ENCODE measurements around the gene SEPTIN10.

Gene SEPTIN10

DNA sequence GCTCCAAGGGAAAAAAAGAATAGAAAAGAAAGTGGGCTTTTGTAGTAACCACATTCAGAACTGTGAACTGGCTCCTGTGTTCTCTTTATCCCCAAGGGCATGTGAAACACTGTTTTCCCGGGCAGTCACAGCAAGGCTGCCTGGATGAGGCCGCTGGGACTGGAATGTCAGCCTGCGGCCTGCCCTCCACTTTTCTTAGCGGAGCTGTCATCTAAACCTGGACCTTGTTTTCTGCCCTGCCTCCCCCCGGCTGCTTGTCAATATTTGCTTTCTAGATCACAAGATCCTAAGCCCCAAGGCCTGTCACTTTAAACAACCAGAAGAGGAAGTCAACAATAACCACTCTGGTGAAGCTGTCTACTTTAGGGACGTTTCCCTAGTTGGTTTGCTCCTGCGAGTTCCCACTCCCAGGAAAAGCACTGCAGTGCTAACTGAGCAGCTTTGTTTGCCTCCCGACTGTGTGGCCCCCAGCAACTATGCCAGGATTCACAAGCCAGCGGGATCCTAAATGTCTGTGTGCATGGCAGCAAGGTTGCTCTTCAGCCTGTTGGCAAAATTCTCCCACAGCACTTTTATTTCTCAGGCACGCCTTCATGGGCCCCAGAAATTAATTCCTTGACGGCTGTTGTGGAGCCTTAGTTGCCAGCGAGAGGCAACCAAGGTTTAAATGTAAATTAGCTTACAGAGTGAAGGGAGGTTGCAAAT is 31.0 kb upstream of the SEPTIN10 start:
- TF ChIP-seq GATA2 (IDR thresholded peaks at IDR 0.05; ENCODE audit: low read depth, low read length) (no peak), GATA3 (IDR thresholded peaks at IDR 0.05; ENCODE audit: low read depth, low read length) (no peak)

DNA sequence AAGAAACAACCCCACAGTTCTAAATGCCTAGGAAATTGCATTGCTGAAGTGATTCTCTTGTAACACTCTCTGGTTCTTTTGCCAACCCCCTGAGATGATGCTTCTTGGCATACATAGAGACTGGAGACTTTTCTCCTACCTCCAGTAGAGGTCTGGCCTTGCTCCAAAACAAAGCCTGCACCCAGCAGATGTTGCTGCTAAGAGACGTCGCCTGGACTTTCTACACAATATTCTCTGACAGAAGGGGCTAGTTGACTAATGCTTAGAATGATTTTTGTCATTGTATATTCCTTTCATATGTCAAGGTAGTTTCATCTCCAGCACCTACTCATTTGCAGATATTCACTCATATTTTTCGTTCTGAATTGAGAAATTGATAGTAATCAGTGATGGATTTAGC is 25.0 kb upstream of the SEPTIN10 start:
- TF ChIP-seq GATA3 (IDR thresholded peaks at IDR 0.05; ENCODE audit: low read depth, low read length) (no peak), GATA2 (IDR thresholded peaks at IDR 0.05; ENCODE audit: low read depth, low read length) (no peak)

DNA sequence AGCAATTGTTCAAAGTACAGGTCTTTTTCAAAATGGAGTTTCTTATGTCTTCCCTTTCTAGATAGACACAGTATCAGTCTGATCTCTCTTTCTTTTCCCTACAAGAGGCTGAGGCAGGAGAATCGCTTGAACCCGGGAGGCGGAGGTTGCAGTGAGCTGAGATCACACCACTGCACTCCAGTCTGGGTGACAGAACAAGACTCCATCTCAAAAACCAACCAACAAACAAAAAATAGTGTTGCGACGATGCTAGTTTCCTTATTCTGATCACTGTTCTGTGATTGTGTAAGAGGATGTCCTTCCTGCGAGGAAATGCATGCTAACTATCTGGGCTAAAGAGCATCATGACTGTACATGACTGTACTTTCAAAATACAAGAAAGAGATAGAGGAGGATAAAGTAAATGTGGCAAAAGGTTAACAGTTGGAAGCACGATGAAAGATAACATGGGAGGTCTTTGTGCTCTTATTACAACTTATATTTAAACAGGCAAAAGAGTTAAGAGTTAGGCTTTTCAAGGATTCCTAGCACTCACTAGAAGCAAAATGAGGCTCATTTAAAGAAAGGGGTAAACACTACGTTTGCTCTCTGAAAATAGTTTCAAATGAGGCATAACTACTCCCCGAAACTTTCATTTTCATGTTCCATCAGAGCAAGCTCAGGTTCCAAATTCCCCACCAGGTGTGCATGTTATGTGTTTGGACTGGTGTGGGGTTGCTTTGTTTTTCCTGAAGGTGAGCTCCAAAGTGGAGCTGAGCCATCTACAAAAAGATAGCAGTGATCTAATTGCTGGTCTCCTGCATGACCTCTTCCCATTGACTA is 24.2 kb upstream of the SEPTIN10 start:
- no peak for TF ChIP-seq GATA2 (IDR thresholded peaks at IDR 0.05; ENCODE audit: low read depth, low read length)

- TF ChIP-seq GATA3 (IDR thresholded peaks at IDR 0.05; ENCODE audit: low read depth, low read length) = no peak
- TF ChIP-seq GATA2 (IDR thresholded peaks at IDR 0.05; ENCODE audit: low read depth, low read length) = no peak
These were observed 22.6 kb upstream of the SEPTIN10 start for GRCh38 chr2:109636317-109636716.

- no peak for TF ChIP-seq GATA2 (IDR thresholded peaks at IDR 0.05; ENCODE audit: low read depth, low read length)
- no peak for TF ChIP-seq GATA3 (IDR thresholded peaks at IDR 0.05; ENCODE audit: low read depth, low read length)
These were observed 21.9 kb upstream of the SEPTIN10 start for GRCh38 chr2:109635426-109636304.

DNA sequence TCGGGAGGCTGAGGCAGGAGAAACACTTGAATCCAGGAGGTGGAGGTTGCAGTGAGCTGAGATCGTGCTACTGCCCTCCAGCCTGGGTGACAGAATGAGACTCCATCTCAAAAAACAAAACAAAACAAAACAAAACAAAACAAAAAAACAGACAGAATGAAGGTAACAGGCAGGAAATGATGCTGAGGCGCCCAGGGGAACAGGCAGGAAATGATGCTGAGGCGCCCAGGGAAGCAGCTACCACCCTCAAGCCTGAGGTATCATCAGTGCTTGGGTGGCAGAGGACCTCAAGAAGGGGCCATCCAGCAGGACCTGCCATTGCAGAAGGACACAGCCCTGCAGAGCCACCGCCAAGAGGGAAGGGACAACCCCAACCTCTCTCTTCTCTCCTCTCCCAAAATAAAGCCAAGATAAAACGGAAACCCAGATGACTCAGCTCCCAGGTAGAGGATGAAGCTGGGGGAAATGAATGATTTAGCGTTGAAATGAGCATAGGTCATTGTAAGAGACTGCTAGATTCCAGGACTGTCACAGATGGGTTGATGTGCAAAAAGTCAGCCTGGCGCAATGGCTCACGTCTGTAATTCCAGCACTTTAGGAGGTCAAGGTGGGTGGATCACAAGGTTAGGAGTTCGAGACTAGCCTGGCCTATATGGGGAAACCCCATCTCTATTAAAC is 19.7 kb upstream of the SEPTIN10 start:
- TF ChIP-seq GATA3 (IDR thresholded peaks at IDR 0.05; ENCODE audit: low read depth, low read length) (no peak), GATA2 (IDR thresholded peaks at IDR 0.05; ENCODE audit: low read depth, low read length) (no peak)

DNA sequence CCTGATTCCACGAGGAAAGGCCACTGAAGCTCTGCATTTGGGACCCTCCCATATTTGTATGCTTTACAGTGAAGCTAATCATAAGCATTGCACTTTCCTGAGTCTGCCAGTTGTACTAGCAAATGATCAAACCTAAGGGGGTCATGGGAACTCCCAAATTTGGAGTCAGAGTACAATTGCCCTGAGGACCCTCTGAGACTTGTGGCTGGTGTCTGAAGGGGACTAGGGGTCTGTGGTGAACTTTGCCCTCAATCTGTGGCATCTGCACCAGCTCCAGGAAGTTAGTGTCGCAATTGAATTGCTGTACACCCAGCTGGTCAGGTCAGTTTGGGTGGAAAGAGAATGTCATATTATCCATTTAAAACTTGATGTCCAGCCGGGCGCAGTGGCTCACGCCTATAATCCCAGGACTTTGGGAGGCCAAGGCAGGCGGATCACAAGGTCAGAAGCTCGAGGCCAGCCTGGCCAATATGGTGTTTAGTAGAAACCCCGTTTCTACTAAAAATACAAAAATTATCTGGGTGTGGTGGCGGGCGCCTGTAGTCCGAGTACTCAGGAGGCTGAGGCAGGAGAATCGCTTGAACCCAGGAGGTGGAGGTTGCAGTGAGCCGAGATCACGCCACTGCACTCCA is 18.5 kb upstream of the SEPTIN10 start:
- TF ChIP-seq GATA2 (IDR thresholded peaks at IDR 0.05; ENCODE audit: low read depth, low read length) = no peak
- no peak for TF ChIP-seq GATA3 (IDR thresholded peaks at IDR 0.05; ENCODE audit: low read depth, low read length)

GRCh38 chr2:109631741-109632140 is 18.0 kb upstream of the SEPTIN10 start:
- TF ChIP-seq GATA3 (IDR thresholded peaks at IDR 0.05; ENCODE audit: low read depth, low read length) = no peak
- no peak for TF ChIP-seq GATA2 (IDR thresholded peaks at IDR 0.05; ENCODE audit: low read depth, low read length)

DNA sequence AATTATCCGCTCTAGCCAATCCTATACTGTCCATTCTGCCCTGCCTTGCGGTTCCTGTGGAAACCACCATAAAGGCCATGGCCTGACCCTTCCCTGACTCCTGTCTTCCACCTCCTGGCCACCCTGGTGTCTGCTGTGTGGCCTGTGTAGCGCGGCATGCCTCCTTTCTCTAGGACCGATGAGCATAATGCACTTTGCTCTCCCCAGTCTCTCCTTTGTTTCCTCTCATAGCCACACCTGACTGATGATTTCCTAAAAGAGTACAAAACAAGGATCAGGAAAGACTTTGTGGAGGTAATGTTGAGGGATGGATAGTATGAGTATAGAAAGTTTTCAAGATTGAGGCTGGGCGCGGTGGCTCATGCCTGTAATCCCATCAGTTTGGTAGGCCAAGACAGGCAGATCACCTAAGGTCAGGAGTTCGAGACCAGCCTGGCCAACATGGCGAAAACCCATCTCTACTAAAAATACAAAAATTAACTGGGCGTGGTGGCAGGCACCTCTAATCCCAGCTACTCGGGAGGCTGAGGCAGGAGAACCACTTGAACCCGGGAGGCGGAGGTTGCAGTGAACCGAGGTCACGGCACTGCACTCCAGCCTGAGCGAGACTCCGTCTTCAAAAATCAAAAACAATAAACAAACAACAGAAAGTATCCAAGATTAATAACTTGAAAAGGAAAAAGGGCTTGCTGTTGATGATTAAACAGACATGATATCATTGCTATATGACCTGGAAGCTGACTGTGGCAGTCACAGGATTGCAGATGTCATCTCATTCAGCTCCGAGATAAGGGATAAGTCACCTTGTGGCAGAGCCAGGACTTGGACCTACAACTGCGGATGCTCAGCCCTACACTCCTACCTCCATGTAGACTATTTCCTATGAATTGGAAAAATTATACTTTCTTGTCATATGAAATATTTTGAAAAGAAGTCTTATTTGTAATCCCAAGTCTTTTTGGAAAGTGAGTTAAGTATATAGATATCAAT is 17.0 kb upstream of the SEPTIN10 start:
- TF ChIP-seq GATA2 (IDR thresholded peaks at IDR 0.05; ENCODE audit: low read depth, low read length) = no peak
- no peak for TF ChIP-seq GATA3 (IDR thresholded peaks at IDR 0.05; ENCODE audit: low read depth, low read length)

DNA sequence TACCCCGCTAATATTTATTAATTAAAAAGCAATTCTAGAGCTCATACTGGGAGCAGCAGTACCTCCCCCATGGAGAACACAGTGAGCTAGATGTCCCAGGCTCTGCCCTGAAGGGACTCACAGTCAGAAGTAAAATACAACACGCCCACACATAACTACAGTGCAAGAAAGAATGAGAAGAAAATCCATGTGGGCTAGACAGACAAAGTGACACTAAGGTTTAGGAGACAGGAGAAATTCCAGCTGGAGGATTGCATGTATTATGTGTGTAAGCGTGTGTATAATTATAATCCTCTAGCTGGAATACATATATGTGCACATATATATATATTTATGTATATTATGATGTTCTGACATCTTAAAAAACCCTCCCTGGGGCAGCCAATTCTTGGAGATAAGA is 16.1 kb upstream of the SEPTIN10 start:
- no peak for TF ChIP-seq GATA2 (IDR thresholded peaks at IDR 0.05; ENCODE audit: low read depth, low read length)
- no peak for TF ChIP-seq GATA3 (IDR thresholded peaks at IDR 0.05; ENCODE audit: low read depth, low read length)

- TF ChIP-seq GATA2 (IDR thresholded peaks at IDR 0.05; ENCODE audit: low read depth, low read length) (no peak), GATA3 (IDR thresholded peaks at IDR 0.05; ENCODE audit: low read depth, low read length) (no peak)
These were observed 10.6 kb upstream of the SEPTIN10 start for GRCh38 chr2:109624339-109624738.

- TF ChIP-seq GATA2 (IDR thresholded peaks at IDR 0.05; ENCODE audit: low read depth, low read length) = no peak
These were observed 10.2 kb upstream of the SEPTIN10 start for GRCh38 chr2:109623923-109624322.

Measured in SH-SY5Y (cell line).